ENCODE data around the gene ENO4. TPM values are rescaled to one million over a fixed set of nuclear protein-coding genes. Genes with fewer than 3 reads are reported as not detected.

Gene ENO4
- total and polyA plus RNA-seq, 8 donors, result 0.05 to 2.2 (median 0.31) TPM; not detected in 4

DNA sequence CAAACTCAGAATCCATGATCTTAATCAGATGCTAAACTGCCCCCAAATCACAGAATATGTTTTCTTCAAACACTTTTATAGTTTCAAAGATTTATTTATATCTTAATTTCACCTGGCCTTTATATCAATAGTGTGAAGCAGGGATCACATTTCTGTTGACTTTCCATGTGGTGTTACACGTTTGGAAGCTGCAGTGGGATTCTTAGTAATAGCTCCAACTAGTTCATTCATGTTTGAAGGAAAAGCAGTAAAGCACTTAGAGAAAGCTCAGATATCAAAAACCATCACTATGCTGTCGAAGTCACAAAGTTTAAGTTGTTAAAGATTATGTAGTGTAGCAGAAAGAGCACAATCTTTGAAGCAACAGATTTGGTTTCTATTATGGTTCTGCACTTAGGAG lies 16.8 kb downstream of the ENO4 start:
- H3K27ac ChIP-seq, result no peak overlapping the region
- TF ChIP-seq POLR2A (IDR thresholded peaks at IDR 0.05) (no peak), EP300 (IDR thresholded peaks at IDR 0.05) (no peak), POLR2AphosphoS5 (IDR thresholded peaks at IDR 0.05) (no peak)
- TF ChIP-seq, protein P1, sequence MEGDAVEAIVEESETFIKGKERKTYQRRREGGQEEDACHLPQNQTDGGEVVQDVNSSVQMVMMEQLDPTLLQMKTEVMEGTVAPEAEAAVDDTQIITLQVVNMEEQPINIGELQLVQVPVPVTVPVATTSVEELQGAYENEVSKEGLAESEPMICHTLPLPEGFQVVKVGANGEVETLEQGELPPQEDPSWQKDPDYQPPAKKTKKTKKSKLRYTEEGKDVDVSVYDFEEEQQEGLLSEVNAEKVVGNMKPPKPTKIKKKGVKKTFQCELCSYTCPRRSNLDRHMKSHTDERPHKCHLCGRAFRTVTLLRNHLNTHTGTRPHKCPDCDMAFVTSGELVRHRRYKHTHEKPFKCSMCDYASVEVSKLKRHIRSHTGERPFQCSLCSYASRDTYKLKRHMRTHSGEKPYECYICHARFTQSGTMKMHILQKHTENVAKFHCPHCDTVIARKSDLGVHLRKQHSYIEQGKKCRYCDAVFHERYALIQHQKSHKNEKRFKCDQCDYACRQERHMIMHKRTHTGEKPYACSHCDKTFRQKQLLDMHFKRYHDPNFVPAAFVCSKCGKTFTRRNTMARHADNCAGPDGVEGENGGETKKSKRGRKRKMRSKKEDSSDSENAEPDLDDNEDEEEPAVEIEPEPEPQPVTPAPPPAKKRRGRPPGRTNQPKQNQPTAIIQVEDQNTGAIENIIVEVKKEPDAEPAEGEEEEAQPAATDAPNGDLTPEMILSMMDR (IDR thresholded peaks at IDR 0.05), result no peak

GRCh38 chr10:116866987-116867595 lies 17.8 kb downstream of the ENO4 start:
- no peak for DNase-seq

More for the DNA sequence above, 16.8 kb downstream of the ENO4 start:
- Histone ChIP-seq H3K4me3 (no peak overlapping the region), H3K4me1 (no peaks in the 10 kb centered on the region), H3K36me3 (no peaks in the 10 kb centered on the region), H3K27me3 (peaks cover 0 to 4% (median 0%) of the 10 kb centered on the region in 3 donors), H3K9me3 (no peaks in the 10 kb centered on the region)
- DNase-seq, result no peak
- WGBS, 5 donors, result 44 to 71% (median 50%) methylated on average over 2 of the region's 2 CpGs
- intact Hi-C loops (cut with DNase I; ENCODE audit: low total_unique reads), result no loop called here

GRCh38 chr10:116868198-116868676 lies 18.9 kb downstream of the ENO4 start:
- intact Hi-C loops (cut with DNase I; ENCODE audit: low total_unique reads), result no loop called here
- Histone ChIP-seq H3K9me3 (no peaks in the 10 kb centered on the region), H3K36me3 (no peaks in the 10 kb centered on the region), H3K27me3 (peaks cover 0 to 4% (median 0%) of the 10 kb centered on the region in 3 donors), H3K4me3 (no peak overlapping the region), H3K27ac (no peak overlapping the region), H3K4me1 (no peaks in the 10 kb centered on the region)
- 57 to 86% (median 68%) methylated on average over 4 of the region's 4 CpGs for WGBS, 5 donors
- no peak for DNase-seq
- TF ChIP-seq EP300 (IDR thresholded peaks at IDR 0.05), result no peak
- TF ChIP-seq POLR2AphosphoS5 (IDR thresholded peaks at IDR 0.05), result no peak

More at GRCh38 chr10:116866987-116867595, 17.8 kb downstream of the ENO4 start:
- Histone ChIP-seq H3K9me3 (no peaks in the 10 kb centered on the region), H3K4me1 (no peaks in the 10 kb centered on the region), H3K27ac (no peak overlapping the region), H3K27me3 (peaks cover 0 to 4% (median 0%) of the 10 kb centered on the region in 3 donors), H3K4me3 (no peak overlapping the region), H3K36me3 (no peaks in the 10 kb centered on the region)
- TF ChIP-seq, protein P1 (IDR thresholded peaks at IDR 0.05), result no peak
- no peak for TF ChIP-seq POLR2AphosphoS5 (IDR thresholded peaks at IDR 0.05)
- no peak for TF ChIP-seq EP300 (IDR thresholded peaks at IDR 0.05)
- TF ChIP-seq POLR2A (IDR thresholded peaks at IDR 0.05), result no peak
- intact Hi-C loops (cut with DNase I; ENCODE audit: low total_unique reads), result no loop called here
- 82 to 88% (median 86%) methylated on average over 6 of the region's 6 CpGs for WGBS, 5 donors

- TF ChIP-seq, protein P1 (IDR thresholded peaks at IDR 0.05), result no peak
- TF ChIP-seq POLR2AphosphoS5 (IDR thresholded peaks at IDR 0.05), result no peak
- TF ChIP-seq EP300 (IDR thresholded peaks at IDR 0.05), result no peak
- no peak for TF ChIP-seq POLR2A (IDR thresholded peaks at IDR 0.05)
- intact Hi-C loops (cut with DNase I; ENCODE audit: low total_unique reads), result no loop called here
- no peaks in the 10 kb centered on the region for H3K4me1 ChIP-seq
- H3K36me3 ChIP-seq, result no peaks in the 10 kb centered on the region
- peaks cover 0 to 4% (median 0%) of the 10 kb centered on the region in 3 donors for H3K27me3 ChIP-seq
- no peak overlapping the region for H3K4me3 ChIP-seq
- no peaks in the 10 kb centered on the region for H3K9me3 ChIP-seq
- H3K27ac ChIP-seq, result no peak overlapping the region
- 58 to 68% (median 63%) methylated on average over 4 of the region's 4 CpGs for WGBS, 5 donors
- no peak for DNase-seq
Measured at GRCh38 chr10:116868722-116869121, 19.4 kb downstream of the ENO4 start.

DNA sequence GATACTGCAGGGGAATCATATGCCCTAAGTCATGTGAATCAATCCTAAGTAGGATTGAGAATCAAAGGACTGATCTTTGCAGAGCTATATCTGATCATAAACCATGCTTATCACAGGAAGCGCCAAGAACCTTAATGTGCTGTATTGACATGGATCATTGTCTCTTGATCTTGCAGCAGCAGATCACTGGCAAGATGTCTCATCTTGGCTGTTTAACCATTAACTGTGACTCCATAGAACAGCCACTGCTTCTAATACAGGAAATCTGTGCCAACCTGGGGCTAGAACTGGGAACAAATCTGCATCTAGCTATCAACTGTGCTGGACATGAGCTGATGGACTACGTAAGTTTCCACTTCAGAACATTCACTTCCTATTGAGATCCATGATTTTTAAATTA lies 21.6 kb downstream of the ENO4 start:
- no peak overlapping the region for H3K27ac ChIP-seq
- peaks cover 0 to 4% (median 0%) of the 10 kb centered on the region in 3 donors for H3K27me3 ChIP-seq
- no peak for DNase-seq
- no peak overlapping the region for H3K4me3 ChIP-seq
- no peak for TF ChIP-seq POLR2A (IDR thresholded peaks at IDR 0.05)
- TF ChIP-seq POLR2AphosphoS5 (IDR thresholded peaks at IDR 0.05), result no peak
- no peak for TF ChIP-seq EP300 (IDR thresholded peaks at IDR 0.05)
- TF ChIP-seq, protein P1 (IDR thresholded peaks at IDR 0.05), result no peak
- no peaks in the 10 kb centered on the region for H3K36me3 ChIP-seq
- WGBS, 5 donors, result 78 to 92% (median 87%) methylated on average over 2 of the region's 2 CpGs
- no peaks in the 10 kb centered on the region for H3K4me1 ChIP-seq
- H3K9me3 ChIP-seq, result no peaks in the 10 kb centered on the region
- intact Hi-C loops (cut with DNase I; ENCODE audit: low total_unique reads), result no loop called here
